Hepatocyte (in vitro differentiated cells): Measurements from ENCODE around the gene PROKR1.

Experiments
- EZH2 ChIP-seq: fragments of 200-600 bp; sonication (generic); IDR thresholded peaks from 2 replicates; pipeline ENCODE4 v1.6.1; 2016; ENCODE audit warnings: antibody characterized with exemption, mild to moderate bottlenecking, borderline replicate concordance
- TF ChIP-seq, protein P1 (sequence below): fragments of 200-600 bp; sonication (generic); IDR thresholded peaks from 2 replicates; pipeline ENCODE4 v1.5.1; 2016; ENCODE audit warnings: antibody characterized with exemption, mild to moderate bottlenecking; ENCODE audit not compliant: poor library complexity

- TF ChIP-seq, protein P1, sequence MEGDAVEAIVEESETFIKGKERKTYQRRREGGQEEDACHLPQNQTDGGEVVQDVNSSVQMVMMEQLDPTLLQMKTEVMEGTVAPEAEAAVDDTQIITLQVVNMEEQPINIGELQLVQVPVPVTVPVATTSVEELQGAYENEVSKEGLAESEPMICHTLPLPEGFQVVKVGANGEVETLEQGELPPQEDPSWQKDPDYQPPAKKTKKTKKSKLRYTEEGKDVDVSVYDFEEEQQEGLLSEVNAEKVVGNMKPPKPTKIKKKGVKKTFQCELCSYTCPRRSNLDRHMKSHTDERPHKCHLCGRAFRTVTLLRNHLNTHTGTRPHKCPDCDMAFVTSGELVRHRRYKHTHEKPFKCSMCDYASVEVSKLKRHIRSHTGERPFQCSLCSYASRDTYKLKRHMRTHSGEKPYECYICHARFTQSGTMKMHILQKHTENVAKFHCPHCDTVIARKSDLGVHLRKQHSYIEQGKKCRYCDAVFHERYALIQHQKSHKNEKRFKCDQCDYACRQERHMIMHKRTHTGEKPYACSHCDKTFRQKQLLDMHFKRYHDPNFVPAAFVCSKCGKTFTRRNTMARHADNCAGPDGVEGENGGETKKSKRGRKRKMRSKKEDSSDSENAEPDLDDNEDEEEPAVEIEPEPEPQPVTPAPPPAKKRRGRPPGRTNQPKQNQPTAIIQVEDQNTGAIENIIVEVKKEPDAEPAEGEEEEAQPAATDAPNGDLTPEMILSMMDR: no peak
- no peak for TF ChIP-seq EZH2
These were observed 37.4 kb upstream of the PROKR1 start for GRCh38 chr2:68605939-68606338.
